SH-SY5Y (cell line): ENCODE data around the gene DNAH17.

Experiments
- GATA2 ChIP-seq: IDR thresholded peaks from 2 replicates; pipeline ENCODE4 v1.6.1; 2011; ENCODE audit warnings: mild to moderate bottlenecking, low read depth, low read length
- GATA3 ChIP-seq: IDR thresholded peaks from 2 replicates; pipeline ENCODE4 v1.6.1; 2011; ENCODE audit warnings: low read depth, mild to moderate bottlenecking, low read length, moderate library complexity

DNA sequence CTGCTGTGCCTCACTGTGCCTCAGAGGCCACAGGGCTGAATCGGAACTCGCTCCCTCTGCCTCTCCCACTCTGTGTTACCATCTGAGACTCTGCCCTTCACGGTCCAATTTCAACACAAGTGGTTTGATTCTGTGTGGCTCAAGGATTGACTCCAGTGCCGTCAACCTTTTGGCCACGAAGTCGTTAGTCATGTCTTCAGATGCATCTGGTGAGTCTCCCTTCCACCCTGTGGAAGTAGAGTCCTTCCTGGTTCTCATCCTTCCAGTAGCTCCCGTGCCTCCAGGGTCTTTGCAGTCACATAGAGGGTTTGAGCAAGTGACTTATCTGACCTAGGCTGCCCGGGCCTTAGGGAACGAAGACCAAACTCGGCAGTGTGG lies 147.6 kb downstream of the DNAH17 start:
- TF ChIP-seq GATA2 (no peak), GATA3 (no peak)
